ENCODE results near the gene RCVRN. TPM values are rescaled to one million over a fixed set of nuclear protein-coding genes. Genes with fewer than 3 reads are reported as not detected.

The RCVRN gene
- total RNA-seq, 2 donors from 2014 or later = 0.14 TPM; not detected in 1

GRCh38 chr17:9894231-9894630 lies 10.8 kb downstream of the RCVRN start:
- no peak for ATAC-seq (ENCODE audit: insufficient number of reproducible peaks, low FRiP score, low read depth)
- H3K36me3 ChIP-seq = no peaks in the 10 kb centered on the region
- no peaks in the 10 kb centered on the region for H3K27me3 ChIP-seq (replicated peaks; ENCODE audit: insufficient read depth)
- H3K9me3 ChIP-seq = no peaks in the 10 kb centered on the region
- TF ChIP-seq CTCF (IDR thresholded peaks at IDR 0.05) = no peak
- DNase-seq (ENCODE audit: low spot score) = no peak
- H3K27ac ChIP-seq = no peak overlapping the region
- no peak overlapping the region for H3K4me3 ChIP-seq
- no peaks in the 10 kb centered on the region for H3K4me1 ChIP-seq (ENCODE audit: control insufficient read depth in 1 of 2, low read depth in 2 of 2)

GRCh38 chr17:9893411-9894012 lies 11.6 kb downstream of the RCVRN start:
- H3K27me3 ChIP-seq (replicated peaks; ENCODE audit: insufficient read depth) = no peaks in the 10 kb centered on the region
- TF ChIP-seq CTCF (IDR thresholded peaks at IDR 0.05) = no peak
- no peak overlapping the region for H3K27ac ChIP-seq
- no peak overlapping the region for H3K4me3 ChIP-seq
- H3K4me1 ChIP-seq (ENCODE audit: control insufficient read depth in 1 of 2, low read depth in 2 of 2) = no peaks in the 10 kb centered on the region
- no peaks in the 10 kb centered on the region for H3K36me3 ChIP-seq
- no peak for ATAC-seq (ENCODE audit: insufficient number of reproducible peaks, low FRiP score, low read depth)
- no peaks in the 10 kb centered on the region for H3K9me3 ChIP-seq
- DNase-seq (ENCODE audit: low spot score) = no peak

GRCh38 chr17:9890124-9890523 lies 14.9 kb downstream of the RCVRN start:
- TF ChIP-seq CTCF (IDR thresholded peaks at IDR 0.05) = peak; percentile 41
- Histone ChIP-seq H3K9me3 (no peaks in the 10 kb centered on the region), H3K4me1 (ENCODE audit: control insufficient read depth in 1 of 2, low read depth in 2 of 2) (no peaks in the 10 kb centered on the region), H3K27ac (no peak overlapping the region), H3K36me3 (no peaks in the 10 kb centered on the region), H3K27me3 (replicated peaks; ENCODE audit: insufficient read depth) (no peaks in the 10 kb centered on the region), H3K4me3 (no peak overlapping the region)
- ATAC-seq (ENCODE audit: insufficient number of reproducible peaks, low FRiP score, low read depth) (no peak), DNase-seq (ENCODE audit: low spot score) (no peak)

GRCh38 chr17:9887508-9887907 lies 17.6 kb downstream of the RCVRN start:
- Histone ChIP-seq H3K27me3 (replicated peaks; ENCODE audit: insufficient read depth) (no peaks in the 10 kb centered on the region), H3K9me3 (peaks cover 3% of the 10 kb centered on the region), H3K36me3 (no peaks in the 10 kb centered on the region), H3K4me1 (ENCODE audit: control insufficient read depth in 1 of 2, low read depth in 2 of 2) (no peaks in the 10 kb centered on the region), H3K27ac (no peak overlapping the region), H3K4me3 (no peak overlapping the region)
- DNase-seq (ENCODE audit: low spot score) (no peak), ATAC-seq (ENCODE audit: insufficient number of reproducible peaks, low FRiP score, low read depth) (no peak)
- no peak for TF ChIP-seq CTCF (IDR thresholded peaks at IDR 0.05)

- Histone ChIP-seq H3K4me1 (ENCODE audit: control insufficient read depth in 1 of 2, low read depth in 2 of 2) (no peaks in the 10 kb centered on the region), H3K36me3 (no peaks in the 10 kb centered on the region), H3K9me3 (peaks cover 3% of the 10 kb centered on the region), H3K4me3 (no peak overlapping the region), H3K27me3 (replicated peaks; ENCODE audit: insufficient read depth) (no peaks in the 10 kb centered on the region), H3K27ac (no peak overlapping the region)
- TF ChIP-seq CTCF (IDR thresholded peaks at IDR 0.05) = no peak
- ATAC-seq (ENCODE audit: insufficient number of reproducible peaks, low FRiP score, low read depth) = no peak
- no peak for DNase-seq (ENCODE audit: low spot score)
Measured at GRCh38 chr17:9886141-9886930, 18.7 kb downstream of the RCVRN start.

Data from thoracic aorta (tissue), 2 donors.